ENCODE results near the gene RPA3.

DNA sequence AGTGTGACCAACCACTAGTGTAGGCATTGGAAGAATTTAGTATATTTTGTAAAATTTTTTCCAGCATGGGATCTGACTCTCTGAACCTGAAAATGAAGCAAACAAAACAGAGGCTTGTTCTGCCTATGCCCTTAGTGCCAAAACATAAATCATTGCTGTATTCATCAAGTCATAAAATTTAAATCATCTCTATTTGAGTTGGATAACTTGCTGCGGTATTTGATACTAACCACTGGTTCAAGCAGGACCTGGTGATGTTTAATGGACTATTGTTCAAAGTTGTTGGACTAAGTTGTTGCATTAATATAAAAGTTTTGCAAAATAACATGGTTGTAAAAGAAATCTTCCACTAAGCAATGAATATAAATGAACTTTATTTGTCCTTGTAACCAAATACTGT is 19.8 kb upstream of the RPA3 start:
- TF ChIP-seq, protein P1, sequence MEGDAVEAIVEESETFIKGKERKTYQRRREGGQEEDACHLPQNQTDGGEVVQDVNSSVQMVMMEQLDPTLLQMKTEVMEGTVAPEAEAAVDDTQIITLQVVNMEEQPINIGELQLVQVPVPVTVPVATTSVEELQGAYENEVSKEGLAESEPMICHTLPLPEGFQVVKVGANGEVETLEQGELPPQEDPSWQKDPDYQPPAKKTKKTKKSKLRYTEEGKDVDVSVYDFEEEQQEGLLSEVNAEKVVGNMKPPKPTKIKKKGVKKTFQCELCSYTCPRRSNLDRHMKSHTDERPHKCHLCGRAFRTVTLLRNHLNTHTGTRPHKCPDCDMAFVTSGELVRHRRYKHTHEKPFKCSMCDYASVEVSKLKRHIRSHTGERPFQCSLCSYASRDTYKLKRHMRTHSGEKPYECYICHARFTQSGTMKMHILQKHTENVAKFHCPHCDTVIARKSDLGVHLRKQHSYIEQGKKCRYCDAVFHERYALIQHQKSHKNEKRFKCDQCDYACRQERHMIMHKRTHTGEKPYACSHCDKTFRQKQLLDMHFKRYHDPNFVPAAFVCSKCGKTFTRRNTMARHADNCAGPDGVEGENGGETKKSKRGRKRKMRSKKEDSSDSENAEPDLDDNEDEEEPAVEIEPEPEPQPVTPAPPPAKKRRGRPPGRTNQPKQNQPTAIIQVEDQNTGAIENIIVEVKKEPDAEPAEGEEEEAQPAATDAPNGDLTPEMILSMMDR (IDR thresholded peaks at IDR 0.05), result no peak
- TF ChIP-seq POLR2A (IDR thresholded peaks at IDR 0.05) (no peak), POLR2AphosphoS5 (IDR thresholded peaks at IDR 0.05) (no peak)

All from upper lobe of left lung (tissue), 4 donors.